GM19463 (cell line): Measurements from ENCODE around the gene TTC13.

Experiments used
- ATAC-seq: cut with Tn5 transposase; IDR thresholded peaks from one replicate; pipeline ENCODE4 v1.9.1; 2021; ENCODE audit warnings: mild to moderate bottlenecking, moderate library complexity; ENCODE audit not compliant: unreplicated experiment

The TTC13 gene

GRCh38 chr1:230876660-230877059 is 102.0 kb downstream of the TTC13 start:
- ATAC-seq, result no peak

GRCh38 chr1:230875370-230875769 is 103.3 kb downstream of the TTC13 start:
- no peak for ATAC-seq

DNA sequence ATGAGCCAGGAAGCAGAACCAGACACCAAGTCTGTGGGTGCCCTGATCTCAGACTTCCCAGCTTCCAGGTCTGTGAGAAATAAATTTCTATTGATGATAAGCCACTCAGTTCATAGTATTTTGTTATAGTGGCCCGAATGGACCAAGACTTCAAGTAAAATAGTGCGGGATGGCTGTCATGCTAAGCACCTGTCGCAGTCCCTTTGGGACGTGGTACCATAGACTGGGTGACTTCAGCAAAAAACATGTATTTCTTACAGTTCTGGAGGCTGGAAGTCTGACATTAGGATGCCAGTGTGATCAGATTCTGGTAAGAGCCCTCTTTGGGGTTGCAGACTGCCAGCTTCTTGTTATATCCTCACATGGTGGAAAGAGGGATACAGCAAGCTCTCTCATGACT is 107.7 kb downstream of the TTC13 start:
- no peak for ATAC-seq

- ATAC-seq, result no peak
These were observed 109.2 kb downstream of the TTC13 start for GRCh38 chr1:230869500-230869899.

DNA sequence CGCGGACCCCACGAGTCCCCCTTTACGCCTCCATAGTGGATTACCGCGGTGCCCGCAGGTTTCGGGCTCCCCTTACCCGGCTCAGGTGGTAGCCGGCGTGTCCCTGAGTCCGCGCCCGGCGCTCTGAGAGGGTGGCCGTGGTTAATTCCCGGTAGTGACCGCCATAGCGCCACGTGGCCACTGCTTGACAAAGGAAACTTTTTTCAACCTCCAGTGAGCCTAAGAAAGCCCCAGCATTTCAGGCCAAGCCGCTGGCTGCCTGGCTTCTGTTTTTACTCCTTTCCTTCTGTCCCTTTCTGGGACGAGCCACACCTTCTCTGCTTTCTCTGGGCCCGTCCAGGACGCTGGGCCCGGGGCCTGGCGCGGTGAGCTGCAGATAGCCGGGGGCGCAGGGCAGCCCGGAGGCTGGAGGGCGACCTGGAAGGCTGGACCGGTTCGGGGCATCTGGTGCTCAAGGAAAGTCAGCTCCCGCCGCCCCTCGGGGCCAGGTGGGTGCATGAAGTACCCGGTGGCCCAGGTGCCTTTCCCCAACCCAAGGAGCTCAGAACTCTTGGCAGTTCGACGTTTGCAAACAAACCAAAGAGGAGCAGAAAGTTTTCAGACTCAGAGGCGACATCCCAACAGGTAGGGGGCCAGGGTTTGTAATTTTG is 109.8 kb downstream of the TTC13 start:
- peak; percentile 42 for ATAC-seq

- peak; percentile 84 for ATAC-seq
These were observed 110.5 kb downstream of the TTC13 start, which contains the start of gene C1orf198 for GRCh38 chr1:230867903-230868735. C1orf198 (minus strand) TSS chr1:230868521; CDS start chr1:230868512, 9 bp downstream.

DNA sequence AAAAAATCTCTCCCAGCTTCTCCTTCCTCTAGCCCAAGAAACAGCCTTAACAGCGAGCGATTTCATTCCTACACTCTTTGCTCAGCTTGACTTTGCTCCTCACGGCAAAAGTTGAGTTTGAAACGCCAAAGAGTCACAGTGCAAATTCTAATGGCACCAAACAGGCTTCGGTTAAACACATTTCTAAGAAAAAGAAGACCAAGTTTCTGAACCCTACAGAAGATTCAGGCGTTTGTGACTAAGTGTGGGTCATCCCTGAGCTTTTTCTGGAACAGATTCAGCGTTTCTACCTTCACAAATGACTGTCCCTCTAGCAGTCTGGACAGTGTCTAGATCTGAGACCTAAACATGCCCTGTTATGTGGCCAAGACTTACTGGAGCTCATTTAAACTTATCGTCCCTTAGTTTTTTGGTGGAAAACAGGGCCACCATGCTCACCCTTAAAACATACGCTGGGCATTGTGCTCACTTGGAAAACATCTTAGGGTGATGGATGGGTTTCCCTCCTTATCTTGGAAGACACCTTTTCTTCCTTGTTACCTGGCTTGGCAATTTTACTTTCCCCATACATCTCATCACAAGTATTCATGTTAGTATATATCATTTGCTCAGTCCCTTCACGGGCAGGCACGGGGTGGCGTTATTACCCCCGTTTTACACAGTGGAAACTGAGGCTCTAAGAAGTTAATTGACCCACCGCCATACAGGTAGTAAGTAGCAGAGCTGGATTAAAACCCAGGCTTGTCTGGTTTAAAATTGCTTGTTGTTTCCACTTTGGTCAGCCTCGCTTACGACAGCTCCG is 111.4 kb downstream of the TTC13 start:
- no peak for ATAC-seq

DNA sequence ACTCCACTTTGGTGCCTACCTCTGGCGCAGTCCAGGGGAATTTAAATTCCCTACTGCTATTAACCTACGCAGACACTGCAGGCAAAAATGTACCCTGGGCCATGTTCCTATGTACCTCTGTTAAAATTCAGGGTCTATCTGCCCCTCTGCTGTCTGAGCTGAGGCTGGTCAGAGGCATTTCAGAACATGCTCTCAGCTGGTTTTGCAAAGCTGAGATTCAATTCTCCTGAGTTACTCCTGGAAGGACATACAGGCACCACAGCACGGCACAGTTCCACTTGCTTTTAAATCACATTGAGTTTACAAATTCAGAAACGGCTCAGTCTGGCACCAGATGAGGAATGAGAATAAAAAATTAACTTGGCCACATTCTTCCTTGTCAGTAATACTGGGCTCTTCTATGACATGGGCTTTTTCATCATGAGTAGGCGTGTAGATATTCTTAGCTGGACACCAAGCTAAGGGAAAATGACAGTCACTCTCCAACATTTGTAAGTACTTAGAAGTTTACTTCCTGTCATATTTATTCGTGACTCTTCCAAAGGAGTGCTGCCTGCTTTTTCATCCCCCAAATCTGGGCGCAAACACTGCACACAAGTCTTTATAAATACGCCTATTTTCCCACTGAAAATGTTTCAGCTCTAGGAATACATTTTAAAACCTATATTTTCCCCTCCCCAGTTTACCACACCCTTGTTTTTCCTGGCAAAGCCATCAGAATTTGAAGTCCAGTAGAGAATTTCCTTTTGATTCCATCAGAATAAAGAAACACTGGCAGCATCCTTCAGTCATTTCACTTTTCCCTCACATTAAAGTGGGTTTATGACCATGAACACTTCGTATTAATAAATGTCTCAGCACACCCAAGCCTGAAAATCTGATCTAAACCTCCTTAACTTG is 112.2 kb downstream of the TTC13 start:
- ATAC-seq, result no peak

DNA sequence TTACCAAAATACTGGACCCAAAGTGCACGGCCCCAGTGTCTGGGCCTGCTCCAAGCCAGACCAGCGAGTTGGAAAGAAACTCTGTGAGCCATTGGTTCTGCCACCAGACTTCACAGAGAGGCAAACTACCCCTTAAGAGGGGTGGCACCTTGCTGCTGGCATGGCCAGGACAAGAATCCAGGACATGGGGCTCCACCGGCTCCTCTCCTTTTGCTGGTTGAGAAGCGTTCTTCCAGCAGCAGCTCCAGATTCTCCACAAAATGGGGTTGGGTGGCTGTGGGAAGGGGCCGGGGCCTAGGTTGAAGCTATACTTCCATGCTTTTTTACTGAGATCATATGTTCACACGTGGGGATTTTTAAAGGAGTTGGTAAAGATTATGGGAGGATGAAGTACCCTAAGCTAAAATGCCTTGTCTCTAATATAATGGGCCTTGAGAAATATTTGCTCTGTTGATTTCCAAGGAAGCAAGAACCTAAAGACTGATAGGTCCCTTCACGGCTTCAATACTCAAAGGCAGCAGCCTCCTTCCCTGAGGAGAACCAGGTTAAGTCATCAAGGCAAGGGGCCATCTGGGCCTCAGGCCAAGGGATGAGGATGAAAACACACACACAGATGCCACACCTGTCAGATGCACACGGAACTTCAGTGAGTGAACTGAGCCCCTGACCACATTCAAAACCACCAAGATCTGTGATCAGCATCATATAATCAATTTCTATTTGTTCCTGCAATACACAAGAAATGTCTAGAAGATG is 113.4 kb downstream of the TTC13 start:
- no peak for ATAC-seq

- no peak for ATAC-seq
These were observed 114.2 kb downstream of the TTC13 start for GRCh38 chr1:230864441-230864840.

DNA sequence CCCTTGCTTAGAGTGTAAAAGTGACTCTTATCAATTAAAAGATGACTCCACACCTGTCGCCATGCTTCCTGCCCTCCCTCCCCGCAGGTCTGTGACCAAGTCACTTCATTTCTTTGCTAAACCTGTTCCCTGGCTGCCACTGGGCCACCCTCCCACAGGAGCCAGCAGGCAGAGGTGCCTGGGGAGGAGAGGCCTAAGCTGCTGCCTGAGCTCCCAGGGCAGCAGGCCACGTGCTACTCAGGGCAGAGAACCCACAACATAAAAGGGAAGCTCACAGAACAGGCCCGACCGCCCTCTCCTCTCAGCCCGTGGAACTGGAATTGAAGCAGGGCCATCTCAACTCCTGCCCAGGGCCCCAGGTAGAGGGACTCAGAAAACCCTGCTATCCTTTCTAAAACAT is 115.2 kb downstream of the TTC13 start:
- no peak for ATAC-seq

- no peak for ATAC-seq
These were observed 116.6 kb downstream of the TTC13 start for GRCh38 chr1:230861970-230862595.

- ATAC-seq, result no peak
These were observed 117.2 kb downstream of the TTC13 start for GRCh38 chr1:230861489-230861888.

GRCh38 chr1:230860617-230861384 is 117.9 kb downstream of the TTC13 start:
- ATAC-seq, result no peak

DNA sequence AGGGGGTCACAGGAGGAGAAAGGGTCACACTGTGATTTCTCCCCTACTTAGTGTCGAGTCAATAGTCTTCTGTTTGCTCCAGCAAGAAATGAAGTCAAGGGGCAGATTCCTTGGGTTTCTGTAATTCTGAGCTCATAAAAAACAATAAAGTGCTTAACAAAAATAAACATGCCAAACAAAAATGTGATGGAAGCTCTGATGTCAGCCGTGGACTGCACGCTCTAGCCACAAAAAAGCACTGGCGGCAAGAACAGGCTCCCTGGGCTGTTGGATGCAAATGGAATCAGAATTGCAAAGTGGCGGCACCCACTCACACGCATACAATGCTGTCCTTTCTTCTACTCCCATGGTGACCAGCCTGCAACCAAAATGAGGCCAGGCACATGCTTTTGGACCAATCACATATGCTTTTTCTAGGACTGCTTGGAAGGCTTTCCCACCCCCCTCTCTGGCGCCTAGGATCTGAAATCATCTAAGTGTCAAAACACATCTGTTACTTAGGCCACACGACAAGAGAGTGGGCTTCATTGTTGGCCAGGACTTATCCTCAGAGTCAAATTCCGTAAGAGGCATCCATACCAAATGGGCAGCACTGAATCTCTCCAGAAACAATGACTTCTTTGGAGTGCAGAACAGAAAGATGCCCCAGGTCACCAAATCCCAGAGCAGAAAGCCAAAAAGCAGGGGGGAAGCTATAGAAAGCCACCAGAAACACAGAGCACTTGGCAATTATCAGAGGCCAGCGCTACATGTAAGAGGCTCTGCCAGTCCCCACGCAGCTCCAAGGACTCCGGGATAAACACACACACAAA is 119.5 kb downstream of the TTC13 start:
- no peak for ATAC-seq

DNA sequence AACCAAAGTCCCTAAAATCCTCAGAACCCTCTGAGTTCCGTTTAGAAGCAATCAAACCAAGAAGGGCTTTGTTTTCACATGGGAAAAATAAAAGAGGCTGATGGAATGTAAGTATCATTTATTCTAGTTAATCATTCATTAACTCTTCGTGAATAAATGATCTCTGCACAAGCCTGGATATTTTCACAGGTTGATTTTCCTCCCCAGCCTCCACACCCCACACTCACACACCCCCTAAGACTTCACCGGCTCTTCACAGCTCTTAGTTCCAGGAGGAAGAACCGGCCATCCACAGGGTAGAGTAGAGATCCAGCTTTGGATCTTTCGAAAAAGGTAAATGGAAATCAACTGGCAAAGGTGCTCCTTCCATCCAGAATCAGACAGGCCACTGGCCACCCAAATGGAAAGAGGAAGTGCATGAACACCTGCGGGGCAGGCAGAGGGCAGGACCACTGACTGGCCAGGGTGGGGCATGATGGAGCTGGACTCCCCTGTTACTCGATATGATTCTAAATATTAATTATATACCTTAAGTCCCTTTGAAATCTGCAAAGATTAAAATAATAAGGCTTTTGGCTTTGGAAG is 120.3 kb downstream of the TTC13 start:
- no peak for ATAC-seq

DNA sequence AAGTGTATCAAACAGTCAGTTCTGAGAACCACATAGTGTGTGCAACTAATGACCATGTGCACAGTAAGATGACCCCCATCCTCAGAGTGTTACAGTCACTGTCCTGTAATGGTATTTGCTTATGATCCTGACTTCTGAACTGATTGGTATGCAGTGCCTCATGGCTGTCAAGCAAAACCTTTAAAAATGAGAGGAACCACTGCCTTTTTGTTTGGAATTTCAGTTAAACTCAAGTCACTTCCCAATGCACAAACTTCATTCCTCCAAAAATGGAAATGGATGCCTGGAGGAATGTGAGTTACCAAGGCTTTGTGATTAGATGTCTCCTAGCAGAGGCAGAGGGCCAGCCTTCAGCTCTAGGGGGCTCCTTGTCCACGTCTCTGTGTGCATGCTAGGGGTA is 120.8 kb downstream of the TTC13 start:
- ATAC-seq, result no peak
